Loucy (cell line): ENCODE data around the gene KLF2.

Source experiments
- EZH2phosphoT487 ChIP-seq: fragments of 200-600 bp; IDR thresholded peaks from 2 replicates; pipeline ENCODE4 v1.6.1; 2018; ENCODE audit warnings: antibody characterized with exemption, mild to moderate bottlenecking, moderate library complexity, borderline replicate concordance
- TF ChIP-seq, protein P1 (sequence below): fragments of 200-600 bp; sonication (generic); conservative IDR thresholded peaks from 2 replicates; pipeline ENCODE4 v1.5.1; 2014; ENCODE audit warnings: mild to moderate bottlenecking, antibody characterized with exemption, low read length

DNA sequence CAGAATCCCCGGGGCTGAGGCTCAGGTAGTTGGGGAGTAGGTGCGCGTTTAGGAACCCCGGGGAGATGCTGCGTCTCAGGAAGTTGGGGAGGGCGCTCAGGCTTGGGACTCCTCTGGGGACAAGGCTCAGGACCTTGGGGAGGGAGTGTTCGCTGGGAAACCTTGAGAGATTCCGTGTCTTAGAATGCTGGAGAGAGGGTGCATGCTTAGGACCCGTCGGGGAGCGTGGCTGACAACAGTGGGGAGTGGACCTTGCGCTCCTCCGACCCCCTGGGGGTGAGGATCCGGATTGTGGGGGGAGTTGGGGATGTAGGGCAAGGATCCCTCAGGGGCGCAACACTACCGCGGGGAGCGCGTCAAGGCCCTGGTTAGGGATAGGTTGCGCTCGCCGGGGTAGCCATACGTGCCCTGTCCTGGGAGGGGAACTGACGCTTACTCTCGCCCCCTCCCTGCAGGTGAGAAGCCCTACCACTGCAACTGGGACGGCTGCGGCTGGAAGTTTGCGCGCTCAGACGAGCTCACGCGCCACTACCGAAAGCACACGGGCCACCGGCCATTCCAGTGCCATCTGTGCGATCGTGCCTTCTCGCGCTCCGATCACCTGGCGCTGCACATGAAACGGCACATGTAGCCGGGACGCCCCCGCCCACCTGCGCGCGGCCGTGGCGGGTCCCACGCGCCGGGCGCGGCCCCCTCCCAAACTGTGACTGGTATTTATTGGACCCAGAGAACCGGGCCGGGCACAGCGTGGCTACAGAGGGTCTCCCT is 2.0 kb downstream of the KLF2 start:
- TF ChIP-seq, protein P1, sequence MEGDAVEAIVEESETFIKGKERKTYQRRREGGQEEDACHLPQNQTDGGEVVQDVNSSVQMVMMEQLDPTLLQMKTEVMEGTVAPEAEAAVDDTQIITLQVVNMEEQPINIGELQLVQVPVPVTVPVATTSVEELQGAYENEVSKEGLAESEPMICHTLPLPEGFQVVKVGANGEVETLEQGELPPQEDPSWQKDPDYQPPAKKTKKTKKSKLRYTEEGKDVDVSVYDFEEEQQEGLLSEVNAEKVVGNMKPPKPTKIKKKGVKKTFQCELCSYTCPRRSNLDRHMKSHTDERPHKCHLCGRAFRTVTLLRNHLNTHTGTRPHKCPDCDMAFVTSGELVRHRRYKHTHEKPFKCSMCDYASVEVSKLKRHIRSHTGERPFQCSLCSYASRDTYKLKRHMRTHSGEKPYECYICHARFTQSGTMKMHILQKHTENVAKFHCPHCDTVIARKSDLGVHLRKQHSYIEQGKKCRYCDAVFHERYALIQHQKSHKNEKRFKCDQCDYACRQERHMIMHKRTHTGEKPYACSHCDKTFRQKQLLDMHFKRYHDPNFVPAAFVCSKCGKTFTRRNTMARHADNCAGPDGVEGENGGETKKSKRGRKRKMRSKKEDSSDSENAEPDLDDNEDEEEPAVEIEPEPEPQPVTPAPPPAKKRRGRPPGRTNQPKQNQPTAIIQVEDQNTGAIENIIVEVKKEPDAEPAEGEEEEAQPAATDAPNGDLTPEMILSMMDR: no peak
- TF ChIP-seq EZH2phosphoT487: no peak
